ENCODE results near the gene MDC1.

DNA sequence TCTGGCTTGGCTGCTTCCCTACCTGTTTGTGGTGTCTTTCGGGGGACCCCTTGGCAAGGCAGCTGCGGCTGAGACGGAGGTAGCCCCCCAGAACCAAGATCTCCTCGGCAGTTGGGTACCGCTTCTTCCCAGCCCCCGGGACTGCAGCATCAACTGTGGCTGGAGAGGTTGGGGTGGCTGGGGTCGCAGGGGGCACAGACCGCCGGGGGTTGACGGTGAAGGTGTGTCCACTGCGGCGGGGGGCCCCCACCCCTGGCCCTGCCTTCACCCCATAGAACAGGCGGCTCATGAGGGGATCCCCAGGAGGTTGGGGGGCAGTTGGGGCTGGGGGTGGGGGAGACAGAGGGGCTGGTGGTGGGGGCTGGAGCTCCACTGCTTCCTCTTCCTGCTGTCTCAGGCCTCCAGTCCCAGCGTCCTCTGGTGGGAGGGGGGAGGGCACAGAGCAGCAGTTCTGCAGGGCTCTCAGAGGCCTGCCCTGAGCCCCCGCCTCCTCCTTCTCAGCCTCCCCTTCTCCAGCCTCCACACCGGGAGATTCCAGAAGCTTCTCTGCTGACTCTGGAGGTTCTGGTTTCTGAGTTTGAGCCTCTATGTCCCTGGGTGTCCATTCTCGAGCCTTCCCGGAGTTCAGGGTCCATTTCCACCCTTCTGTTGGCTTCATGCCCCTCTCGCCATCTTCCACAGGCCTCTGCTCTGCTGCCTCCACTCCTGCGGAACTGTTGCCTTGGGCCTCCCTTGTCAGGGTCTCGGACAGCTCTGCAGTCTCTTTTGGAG is 32.5 kb downstream of the MDC1 start:
- no peak for TF ChIP-seq CTCF (IDR thresholded peaks at IDR 0.05)
- no peak for TF ChIP-seq EP300 (IDR thresholded peaks at IDR 0.05)

Measured in gastroesophageal sphincter (tissue), 3 donors.